HG03108 (cell line): Measurements from ENCODE around the gene C3orf49.

Experiments used
- ATAC-seq: cut with Tn5 transposase; IDR thresholded peaks from one replicate; pipeline ENCODE4 v1.9.1; 2021; ENCODE audit warnings: moderate library complexity; ENCODE audit not compliant: unreplicated experiment

C3orf49 gene

GRCh38 chr3:63878394-63879060 lies 59.4 kb downstream of the C3orf49 start:
- ATAC-seq, result no peak

- ATAC-seq, result no peak
Measured at GRCh38 chr3:63880653-63881052, 61.6 kb downstream of the C3orf49 start.

GRCh38 chr3:63886858-63887257 lies 67.8 kb downstream of the C3orf49 start:
- ATAC-seq, result no peak

- no peak for ATAC-seq
Measured at GRCh38 chr3:63891518-63891917, 72.4 kb downstream of the C3orf49 start.

- no peak for ATAC-seq
Measured at GRCh38 chr3:63892773-63893352, 73.8 kb downstream of the C3orf49 start.

- no peak for ATAC-seq
Measured at GRCh38 chr3:63895422-63896189, 76.5 kb downstream of the C3orf49 start.

GRCh38 chr3:63896332-63897030 lies 77.4 kb downstream of the C3orf49 start:
- ATAC-seq, result peak; percentile 53
